Ramos (cell line): ENCODE results near the gene GIT2.

ENCODE experiments used
- in situ Hi-C: fragments of 300-500 bp; cut with MboI; formaldehyde crosslinking; loops from one replicate; pipeline ENCODE4 v1.14.3; 2022; ENCODE audit warnings: low sequenced_read_pairs; ENCODE audit not compliant: unreplicated experiment

The GIT2 gene

DNA sequence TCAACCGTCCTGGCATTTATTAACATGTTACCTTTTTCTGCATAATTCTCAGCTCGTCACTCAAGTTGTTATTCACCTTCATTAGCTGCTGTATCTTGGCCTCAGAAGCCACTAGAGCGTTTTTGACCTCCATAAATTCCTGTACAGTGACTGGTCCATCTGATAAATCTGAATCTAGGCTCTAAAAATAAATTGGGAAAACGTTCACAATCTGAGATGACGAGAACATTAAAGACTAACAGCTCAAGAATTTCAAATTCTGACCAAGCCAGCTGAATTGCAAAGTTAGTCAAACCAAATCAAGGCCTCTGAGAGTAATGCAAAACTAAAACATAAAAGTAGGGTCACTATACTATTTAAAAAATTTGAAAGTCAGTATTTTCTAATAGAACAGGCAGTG is 45.0 kb downstream of the GIT2 start:
- in situ Hi-C loops, result no loop called here

DNA sequence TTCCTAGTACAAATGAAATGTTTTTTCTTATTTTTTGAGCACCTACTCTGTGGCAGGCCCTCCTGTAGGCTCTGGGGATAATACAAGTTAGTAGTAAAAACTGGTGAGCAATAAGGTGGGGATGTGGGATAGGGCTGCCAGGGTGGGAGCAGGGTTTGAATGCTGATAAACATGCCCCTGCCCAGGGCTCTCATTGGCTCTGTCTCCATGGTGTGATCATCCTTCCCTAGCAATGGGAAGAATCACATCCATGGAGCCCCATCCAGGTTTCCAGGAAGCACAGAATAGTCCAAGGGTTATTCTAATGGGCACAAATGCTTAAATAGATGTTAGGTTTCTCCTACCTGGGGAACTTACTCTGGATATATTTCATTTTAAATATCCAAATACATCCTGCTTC is 45.5 kb downstream of the GIT2 start:
- in situ Hi-C loops, result no loop called here

DNA sequence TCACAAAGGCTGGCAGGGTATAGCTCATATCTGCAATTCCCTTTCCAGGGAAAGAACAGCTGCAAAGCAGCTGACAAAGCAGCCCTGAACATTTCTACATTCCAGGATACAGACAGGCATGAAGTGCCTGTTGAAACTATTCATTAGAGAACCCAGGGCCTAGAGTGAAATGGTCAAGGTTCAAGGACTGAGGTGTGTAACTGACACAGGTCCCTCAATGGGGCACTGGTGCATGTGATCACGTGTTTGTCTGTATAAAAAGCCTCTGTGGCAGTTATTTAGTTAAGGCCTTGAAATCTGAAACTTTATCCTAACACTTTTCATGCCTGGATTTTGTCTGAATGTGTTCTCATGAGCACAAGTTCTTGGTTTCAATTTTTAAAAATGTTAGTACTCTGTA is 47.1 kb downstream of the GIT2 start:
- in situ Hi-C loops, result no loop called here

DNA sequence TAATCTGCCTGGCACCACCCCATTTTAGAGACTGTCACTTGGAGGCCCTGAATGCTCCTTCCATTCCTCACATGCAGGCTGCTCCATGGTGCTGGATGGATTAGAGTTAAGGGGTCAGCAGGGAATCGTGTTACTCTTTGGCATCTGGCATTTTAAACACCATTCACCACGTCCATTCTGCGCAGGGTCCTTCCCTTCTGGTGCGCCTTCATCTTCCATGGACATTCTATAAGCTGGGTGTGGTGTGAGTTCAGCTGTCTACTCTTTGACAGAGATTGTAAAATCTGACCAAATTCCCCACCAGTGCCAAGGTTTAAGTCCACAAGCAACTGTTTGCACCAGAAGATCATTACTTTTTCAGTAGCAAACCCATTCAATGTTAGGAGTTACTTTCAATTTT is 47.8 kb downstream of the GIT2 start:
- in situ Hi-C loops, result no loop called here

DNA sequence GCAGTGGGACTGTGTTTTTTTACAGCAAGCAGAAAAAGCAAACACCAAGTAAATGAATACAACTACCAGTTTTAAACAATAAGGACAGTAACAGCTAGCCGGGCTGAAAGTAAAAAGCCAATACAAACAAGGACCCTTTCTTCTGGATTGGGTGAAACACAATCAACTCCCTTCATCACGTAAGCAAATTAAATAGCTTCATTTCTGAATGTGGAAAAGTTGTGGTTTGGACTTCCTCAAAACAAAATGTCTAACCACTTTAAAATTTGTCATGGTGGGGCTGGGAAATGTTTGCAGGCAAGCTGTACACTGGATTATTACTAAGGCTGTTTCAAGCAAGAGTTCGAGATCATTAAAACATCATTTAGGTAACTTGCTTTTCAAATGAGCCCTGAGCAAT is 48.6 kb downstream of the GIT2 start:
- in situ Hi-C loops, result no loop called here

DNA sequence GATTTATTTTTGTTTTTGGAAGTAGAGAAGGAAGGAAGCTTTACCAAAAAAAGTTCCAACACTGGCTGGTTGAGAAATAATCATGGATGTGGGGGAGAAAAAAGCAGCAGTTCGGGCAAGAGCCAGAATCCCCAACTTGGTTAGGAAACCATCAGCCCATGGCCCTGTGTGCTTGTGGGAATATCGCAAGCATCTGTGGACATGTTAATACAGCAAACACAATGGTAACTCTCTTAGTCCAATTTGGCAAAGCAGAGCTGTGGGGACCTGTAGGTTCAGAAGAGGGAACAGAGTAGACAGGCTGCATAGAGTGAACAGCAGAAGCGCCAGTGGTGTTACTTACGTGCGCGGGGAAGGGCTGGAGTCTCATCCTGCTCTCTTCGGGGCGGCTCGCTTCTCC is 49.3 kb downstream of the GIT2 start:
- in situ Hi-C loops, result no loop called here

DNA sequence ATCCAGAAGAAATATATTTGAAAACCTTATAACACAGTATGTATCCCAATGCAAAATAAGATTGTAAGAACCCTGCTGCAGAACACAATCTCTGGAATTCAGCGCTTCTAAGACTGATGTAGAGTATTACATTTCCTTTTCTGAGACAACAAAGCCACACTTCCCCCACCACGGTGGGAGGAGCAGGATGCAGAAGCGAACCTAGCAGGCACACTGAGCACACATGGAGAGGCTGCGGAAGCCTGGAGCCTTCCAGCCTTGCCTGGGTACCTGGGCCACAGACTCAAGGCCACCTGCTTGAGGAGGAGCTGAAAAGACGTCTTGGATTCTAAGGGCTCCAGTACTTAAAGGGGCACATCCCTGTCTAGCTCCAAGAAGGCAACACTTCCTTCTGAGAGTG is 49.7 kb downstream of the GIT2 start:
- in situ Hi-C loops, result no loop called here

DNA sequence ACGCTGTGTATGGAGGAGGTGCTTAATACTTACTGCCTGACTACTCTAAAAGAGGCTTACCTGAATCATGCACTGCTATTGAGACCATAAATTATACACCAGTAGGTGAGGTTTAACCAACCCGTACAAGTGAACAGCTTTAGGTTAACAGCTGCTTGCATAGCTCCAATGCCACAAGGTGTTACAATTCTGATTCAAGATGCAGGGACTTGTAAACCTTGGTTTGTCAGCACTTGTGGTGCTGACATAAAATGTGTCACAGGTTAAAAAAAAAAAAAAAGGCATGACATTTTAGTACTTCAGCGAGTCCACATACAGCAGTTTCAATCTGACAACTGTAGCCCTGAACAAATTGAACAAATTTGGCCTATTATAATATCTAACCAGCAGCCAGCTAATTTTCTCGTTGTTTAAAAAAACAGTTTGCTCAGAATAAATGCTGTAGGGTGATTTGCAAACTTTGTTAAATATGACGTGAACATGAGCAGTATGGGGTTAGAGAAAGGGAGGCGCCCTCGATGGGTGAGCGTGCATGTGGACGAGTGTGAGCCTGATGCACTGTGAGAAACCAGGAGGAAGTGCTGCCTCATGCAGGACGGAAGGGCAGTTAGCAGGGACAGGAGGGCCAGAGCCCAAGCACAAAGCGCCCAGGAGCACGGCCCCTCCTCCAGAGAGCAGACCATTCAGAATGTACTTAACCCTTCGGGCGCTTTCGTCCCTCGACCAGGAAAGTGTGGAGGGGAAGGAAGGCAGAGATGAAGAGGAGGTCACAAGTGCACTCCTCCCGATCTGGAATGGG is 51.4 kb downstream of the GIT2 start:
- in situ Hi-C loops, result no loop called here

DNA sequence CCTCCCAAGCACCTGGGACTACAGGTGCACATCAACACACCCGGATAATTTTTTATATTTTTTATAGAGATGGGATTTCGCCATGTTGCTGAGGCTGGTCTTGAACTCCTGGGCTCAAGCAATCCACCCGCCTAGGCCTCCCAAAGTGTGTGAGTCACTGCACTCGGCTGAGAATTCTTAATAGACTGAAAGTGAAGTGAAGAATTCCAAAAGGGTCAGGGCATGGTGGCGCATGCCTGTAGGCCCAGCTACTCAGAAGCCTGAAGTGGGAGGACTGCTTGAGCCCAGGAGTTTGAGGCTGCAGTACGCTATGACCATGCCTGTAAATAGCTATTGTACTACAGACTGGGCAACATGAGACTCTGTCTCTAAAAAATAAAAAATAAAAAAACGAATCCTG is 52.4 kb downstream of the GIT2 start:
- in situ Hi-C loops, result no loop called here

DNA sequence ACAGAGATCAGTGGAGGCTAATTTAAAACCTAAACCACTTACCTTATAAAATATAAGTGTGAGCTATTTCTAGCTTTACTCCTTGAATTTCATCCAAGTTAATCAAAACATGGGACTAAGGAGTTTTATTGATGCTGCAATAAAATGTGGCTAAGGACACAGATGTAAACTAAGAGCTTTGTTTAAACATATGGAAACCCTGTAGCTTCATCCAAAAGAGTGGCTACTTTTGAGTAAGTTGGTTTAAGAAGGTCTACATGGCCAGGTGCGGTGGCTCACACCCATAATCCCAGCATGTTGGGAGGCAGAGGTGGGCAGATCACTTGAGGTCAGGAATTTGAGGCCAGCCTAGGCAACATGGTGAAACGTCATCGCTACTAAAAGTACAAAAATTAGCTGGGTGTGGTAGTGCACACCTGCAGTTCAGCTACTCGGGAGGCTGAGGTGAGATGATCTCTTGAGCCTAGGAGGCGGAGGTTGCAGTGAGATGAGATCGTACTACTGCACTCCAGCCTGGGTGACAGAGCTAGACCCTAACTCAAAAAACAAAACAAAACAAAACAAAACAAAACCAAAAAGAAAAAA is 55.7 kb downstream of the GIT2 start:
- in situ Hi-C loops, result no loop called here

DNA sequence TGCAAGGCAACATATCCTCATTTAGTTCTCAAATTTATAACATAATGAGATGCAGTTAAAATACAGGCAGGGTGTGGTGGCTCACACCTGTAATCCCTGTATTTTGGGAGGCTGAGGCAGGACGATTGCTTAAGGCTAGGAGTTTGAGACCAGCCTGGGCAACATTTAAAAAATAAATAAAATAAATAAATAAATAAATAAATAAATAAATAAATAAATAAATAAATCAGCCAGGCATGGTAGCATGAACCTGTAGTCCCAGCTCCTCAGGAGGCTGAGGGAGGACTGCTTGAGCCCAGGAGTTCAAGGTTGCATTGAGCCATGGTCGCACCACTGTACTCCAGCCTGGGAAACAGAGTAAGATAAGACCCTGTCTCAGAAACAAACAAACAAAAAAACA is 56.7 kb downstream of the GIT2 start:
- in situ Hi-C loops, result no loop called here

DNA sequence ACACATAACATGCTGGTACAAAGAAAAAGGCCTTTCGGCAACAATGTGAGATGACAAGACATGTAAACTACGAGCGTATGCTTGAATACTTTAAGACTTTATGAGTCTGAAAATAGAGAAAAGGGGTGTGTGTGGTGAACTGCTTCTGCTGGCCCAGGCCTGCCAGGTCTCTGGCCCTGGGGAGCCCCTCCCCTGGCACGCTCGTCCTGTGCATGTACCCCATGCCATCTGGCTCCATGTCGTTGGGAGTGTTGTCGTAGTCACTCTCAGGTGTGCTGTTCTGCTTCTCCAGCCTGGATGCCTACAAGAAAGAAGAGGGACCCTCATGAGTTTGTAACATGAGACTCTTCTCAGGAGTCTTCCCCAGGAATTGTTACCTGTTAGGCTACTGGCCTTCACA is 57.2 kb downstream of the GIT2 start:
- in situ Hi-C loops, result no loop called here

DNA sequence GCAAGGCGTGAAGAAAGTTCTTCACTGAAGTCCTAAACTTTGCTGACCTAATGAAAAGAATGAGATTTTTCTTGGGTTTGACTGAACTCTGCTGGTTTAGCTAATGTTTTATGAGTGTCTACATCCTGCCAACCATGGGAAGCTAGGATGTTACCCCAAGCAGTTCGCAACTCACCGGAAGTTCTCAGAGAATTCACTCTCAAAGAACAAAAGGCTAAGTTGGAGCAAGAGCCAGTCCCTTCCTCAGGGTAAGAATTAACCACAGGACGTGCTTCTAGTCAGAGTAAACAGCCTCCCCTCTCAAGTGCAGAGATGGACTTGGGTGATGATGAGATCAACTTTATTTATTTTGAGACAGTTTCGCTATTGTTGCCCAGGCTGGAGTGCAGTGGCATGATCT is 58.8 kb downstream of the GIT2 start:
- in situ Hi-C loops, result no loop called here

DNA sequence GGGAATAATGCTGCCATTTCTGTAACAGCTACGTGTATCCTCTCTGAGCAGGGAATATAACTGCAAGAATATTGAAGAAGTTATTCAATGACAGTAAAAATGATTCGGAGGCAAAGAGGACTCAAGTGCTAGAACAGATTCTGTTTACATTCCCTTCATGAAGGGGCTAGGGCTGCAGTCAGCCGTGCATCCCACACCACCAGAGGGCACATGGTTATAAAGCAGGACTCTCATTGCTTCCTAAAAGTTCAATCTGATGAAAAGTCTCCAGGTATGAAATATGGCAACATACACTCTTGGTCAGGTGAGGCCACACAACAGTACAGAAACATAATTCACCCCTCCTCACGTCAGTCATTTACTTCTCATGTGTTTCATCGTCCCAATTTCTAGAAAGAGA is 62.1 kb downstream of the GIT2 start:
- in situ Hi-C loops, result no loop called here

DNA sequence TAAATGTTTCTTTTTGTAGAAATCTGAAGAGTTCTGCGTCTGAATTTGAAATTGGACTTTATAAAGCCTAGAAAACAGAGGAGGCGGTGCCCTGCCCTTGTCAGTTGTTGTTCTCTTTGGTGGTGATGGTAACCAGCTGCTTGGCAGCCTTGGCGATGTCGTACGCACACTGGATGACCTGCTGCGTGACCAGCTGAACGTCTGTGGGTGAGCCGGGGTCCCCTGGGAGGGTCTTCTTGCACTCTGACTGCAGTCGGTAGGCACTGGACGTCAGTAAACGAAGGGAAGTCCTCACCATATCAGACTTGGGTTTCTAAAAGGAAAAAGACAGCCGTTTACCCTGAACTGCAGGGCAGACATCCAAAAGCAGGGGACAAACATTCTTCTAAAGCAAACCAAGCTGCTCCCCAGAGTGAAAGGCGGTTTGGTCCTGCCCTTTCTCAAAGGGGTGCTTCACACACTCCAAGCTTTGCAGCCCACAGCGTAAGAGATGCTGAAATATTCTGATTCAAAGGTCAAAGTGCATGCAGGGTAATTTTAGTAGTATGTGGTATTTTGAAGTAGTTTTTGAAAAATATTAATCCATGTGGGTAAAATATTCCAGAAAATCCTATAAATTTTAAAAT is 63.2 kb downstream of the GIT2 start:
- in situ Hi-C loops, result no loop called here

DNA sequence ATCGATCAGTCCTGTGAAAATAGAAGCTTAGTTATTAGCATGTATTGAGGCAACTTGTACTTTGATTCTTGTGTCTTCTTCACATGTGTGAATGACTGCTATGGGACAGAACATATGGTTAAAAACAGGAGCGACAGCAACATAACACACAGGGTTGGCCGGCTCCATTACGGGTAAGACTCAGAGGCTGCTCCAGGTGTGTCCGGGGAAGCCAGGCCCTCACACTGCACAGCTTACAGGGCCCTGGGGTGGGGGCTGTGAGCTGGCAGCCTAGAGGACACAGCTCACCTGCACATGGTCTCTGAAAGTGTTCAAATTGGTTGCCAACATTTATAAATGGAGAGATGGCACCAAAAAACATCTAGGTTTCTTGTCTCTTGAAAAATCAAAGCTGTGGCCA is 65.0 kb downstream of the GIT2 start:
- in situ Hi-C loops, result no loop called here

DNA sequence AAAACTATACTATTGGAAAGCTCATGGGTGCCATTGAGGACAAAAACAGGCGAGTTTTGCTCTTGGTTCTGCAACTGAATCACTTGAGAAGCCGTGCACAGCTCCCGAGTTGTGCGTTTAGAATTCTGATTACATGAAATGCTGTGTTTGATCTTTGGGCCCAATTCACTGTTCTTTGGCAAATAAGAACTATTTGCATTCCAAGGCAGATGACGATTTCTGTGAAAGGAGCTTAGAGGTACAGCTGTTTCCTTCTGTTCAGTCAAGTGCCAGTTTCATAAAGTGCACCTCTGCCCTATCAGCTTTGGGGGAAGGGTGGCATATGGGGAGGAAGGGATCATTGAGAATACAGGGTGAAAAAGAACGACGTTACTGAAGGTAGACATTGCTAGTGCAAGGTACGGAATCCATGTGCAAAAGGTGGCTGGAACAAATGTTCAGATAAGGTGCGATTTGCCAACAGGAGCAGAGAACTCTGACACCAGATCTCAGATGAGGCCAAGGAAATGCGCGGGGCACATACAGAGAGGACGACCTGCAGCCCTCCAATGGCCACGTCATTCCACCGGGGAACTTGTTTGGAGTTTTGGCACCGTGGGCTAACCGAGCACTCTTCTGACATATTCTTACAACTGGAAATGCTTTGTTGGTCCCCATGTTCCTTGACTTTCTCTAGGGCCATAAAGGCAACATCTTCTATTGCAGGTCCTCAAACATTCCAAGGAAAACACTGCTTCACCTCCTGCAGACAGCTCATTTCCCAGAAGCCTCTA is 66.0 kb downstream of the GIT2 start:
- in situ Hi-C loops, result no loop called here

DNA sequence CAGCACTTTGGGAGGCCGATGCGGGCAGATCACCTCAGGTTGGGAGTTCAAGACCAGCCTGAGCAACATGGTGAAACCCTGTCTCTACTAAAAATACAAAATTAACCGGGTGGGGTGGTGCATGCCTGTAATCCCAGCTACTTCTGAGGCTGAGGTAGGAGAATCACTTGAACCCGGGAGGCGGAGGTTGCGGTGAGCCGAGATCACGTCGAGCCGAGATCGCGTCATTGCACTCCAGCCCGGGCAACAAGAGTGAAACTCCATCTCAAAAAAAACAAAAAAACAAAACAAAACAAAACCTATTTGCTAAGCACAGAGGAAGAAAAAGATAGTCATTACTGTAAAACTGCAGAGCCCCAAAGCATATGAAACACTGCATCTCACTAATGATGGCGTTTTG is 66.8 kb downstream of the GIT2 start:
- in situ Hi-C loops, result loop anchor here (5.0 kb wide), 1 partner anchor 72 kb away; no protein-coding TSS in a partner anchor

DNA sequence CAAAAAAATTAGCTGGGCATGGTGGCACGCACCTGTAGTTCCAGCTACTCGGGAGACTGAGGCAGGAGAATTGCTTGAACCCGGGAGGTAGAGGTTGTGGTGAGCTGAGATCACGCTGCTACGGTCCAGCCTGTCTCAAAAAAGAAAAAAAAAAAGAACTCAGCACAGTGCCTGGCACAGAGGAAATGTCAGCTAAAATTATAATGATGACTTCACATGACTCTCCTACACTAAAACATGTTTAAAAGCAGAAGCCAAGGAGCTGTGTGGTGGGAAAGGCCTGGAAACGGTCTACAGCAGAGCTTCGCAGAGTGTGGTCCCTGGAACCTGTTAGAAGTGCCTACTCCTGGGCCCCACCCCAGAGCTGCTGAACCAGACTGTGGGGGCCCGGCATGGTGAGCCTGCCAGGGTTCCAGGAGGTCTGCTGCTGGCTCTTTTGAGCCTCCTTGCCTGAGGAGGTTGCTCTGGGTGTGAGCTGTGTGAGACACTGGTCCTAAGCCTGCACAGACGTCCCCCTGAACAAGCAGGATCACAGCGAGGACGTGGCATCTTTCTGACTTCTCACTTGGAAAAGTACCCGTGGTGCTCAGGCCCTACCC is 68.0 kb downstream of the GIT2 start:
- in situ Hi-C loops, result loop anchor here (5.0 kb wide), 1 partner anchor 71 kb away; no protein-coding TSS in a partner anchor

DNA sequence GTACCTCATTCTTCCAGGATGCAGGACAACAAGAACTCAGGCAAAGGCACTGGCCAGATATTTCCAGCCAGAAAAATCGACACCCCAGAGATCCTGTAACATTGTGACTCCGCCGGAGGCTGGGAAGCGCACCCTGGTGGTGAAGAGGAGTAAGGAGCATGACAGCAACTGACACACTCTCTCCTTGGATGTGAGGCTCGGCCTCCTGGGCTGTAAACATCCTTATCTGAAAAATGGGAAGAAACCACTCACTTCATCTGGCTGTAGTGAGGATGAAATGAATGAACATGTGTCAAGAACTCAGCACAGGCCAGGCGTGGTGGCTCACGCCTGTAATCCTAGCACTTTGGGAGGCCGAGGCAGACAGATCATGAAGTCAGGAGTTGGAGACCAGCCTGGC is 68.5 kb downstream of the GIT2 start:
- in situ Hi-C loops, result loop anchor here (5.0 kb wide), 1 partner anchor 70 kb away; no protein-coding TSS in a partner anchor
